ENCODE data around the gene TCEA2.

DNA sequence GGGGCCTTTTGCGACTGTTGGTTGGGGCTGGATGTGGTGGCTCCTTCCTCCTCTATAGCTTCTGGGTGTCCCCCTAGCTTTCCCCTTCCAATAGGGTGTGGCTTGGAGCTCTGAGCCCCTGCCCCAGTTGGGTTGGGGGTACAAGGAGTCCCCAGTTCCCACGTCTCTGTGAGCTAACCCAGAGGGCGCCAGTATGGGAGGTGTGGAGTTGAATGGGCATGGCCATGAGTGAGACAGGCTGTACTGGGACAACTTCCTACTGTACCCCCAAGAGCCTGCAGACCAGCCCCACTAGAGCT lies 25.9 kb upstream of the TCEA2 start:
- no peak for TF ChIP-seq EZH2 (optimal IDR thresholded peaks at IDR 0.05; ENCODE audit: low read depth, low read length)
- TF ChIP-seq, protein P1, sequence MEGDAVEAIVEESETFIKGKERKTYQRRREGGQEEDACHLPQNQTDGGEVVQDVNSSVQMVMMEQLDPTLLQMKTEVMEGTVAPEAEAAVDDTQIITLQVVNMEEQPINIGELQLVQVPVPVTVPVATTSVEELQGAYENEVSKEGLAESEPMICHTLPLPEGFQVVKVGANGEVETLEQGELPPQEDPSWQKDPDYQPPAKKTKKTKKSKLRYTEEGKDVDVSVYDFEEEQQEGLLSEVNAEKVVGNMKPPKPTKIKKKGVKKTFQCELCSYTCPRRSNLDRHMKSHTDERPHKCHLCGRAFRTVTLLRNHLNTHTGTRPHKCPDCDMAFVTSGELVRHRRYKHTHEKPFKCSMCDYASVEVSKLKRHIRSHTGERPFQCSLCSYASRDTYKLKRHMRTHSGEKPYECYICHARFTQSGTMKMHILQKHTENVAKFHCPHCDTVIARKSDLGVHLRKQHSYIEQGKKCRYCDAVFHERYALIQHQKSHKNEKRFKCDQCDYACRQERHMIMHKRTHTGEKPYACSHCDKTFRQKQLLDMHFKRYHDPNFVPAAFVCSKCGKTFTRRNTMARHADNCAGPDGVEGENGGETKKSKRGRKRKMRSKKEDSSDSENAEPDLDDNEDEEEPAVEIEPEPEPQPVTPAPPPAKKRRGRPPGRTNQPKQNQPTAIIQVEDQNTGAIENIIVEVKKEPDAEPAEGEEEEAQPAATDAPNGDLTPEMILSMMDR (IDR thresholded peaks at IDR 0.05; ENCODE audit: low read length): no peak

All from MM.1S (cell line).